ENCODE measurements around the gene CA9.

DNA sequence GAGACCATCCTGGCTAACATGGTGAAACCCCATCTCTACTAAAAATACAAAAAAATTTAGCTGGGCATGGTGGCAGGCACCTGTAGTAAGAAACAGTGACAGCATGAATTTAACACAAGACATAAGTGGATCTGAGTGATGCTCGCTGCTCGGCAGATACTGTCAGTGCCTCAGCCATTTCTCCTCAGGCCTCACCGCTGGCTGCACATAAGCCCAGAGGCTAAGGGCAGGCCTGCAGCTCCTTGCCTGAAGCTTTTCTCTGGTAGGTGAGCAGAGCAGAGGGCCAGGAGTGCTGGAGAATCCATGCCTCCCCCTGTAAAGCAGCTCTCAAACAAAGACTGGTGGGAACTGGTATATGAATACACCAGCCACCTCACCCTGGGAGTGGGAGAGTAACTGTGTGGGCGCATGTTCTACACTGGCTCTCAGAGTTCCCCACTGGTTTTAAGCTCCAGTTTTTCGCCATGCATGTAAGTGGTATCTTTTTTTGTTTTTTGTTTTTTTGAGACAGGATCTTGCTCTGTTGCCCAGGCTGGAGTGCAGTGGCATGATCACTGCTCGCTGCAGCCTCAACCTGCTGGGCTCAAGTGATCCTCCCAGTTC is 45.2 kb upstream of the CA9 start:
- no peak for TF ChIP-seq POLR2A (IDR thresholded peaks at IDR 0.05; ENCODE audit: borderline replicate concordance, extremely low read depth, insufficient read depth, insufficient read length)
- no peak for TF ChIP-seq POLR2AphosphoS5 (IDR thresholded peaks at IDR 0.05; ENCODE audit: low read depth, low read length)
- no peak for TF ChIP-seq CTCF (IDR thresholded peaks at IDR 0.05 in 2 of 3, conservative IDR thresholded peaks at IDR 0.05 in 1 of 3; ENCODE audit: borderline replicate concordance in 1 of 3, insufficient read depth in 1 of 3, low read depth in 2 of 3, low read length in 2 of 3)
- no peak for TF ChIP-seq YY1 (IDR thresholded peaks at IDR 0.05; ENCODE audit: extremely low read depth, insufficient replicate concordance, low read depth, low read length)
- no peak for TF ChIP-seq EZH2phosphoT487 (IDR thresholded peaks at IDR 0.05; ENCODE audit: borderline replicate concordance)

All from HCT116 (cell line).